Measurements from ENCODE around the gene DENND1B. TPM values are rescaled to one million over a fixed set of nuclear protein-coding genes. Genes with fewer than 3 reads are reported as not detected.
A peak's percentile ranks its signal among the peaks of the same experiment; 100 is the strongest.
"Not testable (repeated sequence)": the region's sequence is repeated elsewhere in the genome, so short reads cannot be mapped to it uniquely, and the experiment has no call there.

DENND1B gene
- total RNA-seq, 1 experiment from 2014 or later, result 12.7 TPM

- Histone ChIP-seq H3K27me3 (no peaks in the 10 kb centered on the region), H3K9me3 (peaks cover 4% of the 10 kb centered on the region; the same call in 1 of the 2 replicates), H3K36me3 (no peaks in the 10 kb centered on the region; the same call in 1 of the 2 replicates), H3K4me3 (no peak overlapping the region)
- DNase-seq, result no peak
Measured at GRCh38 chr1:197732187-197732586, 43.1 kb downstream of the DENND1B start.

DNA sequence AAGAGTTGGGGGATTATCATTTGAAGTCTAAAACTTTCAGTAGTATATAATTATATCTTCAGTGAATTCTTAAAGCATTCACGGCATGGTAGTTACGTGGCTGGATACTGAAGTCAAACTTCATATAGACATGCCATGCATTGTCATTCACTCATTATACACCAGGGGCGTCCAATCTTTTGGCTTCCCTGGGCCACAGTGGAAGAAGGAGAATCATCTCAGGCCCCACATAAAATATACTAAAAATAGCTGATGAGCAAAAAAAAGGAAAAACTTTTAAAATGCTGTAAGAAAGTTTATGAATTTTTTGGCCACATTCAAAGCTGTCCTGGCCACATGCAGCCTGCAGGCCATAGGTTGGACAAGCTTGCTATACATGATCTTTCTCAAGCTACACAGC, 43.8 kb downstream of the DENND1B start:
- Histone ChIP-seq H3K27me3 (no peaks in the 10 kb centered on the region), H3K9me3 (peaks cover 4% of the 10 kb centered on the region), H3K36me3 (no peaks in the 10 kb centered on the region; the same call in 1 of the 2 replicates), H3K4me3 (no peak overlapping the region)
- no peak for DNase-seq

GRCh38 chr1:197725976-197726375, 49.3 kb downstream of the DENND1B start:
- Histone ChIP-seq H3K9me3 (peaks cover 30% of the 10 kb centered on the region), H3K4me3 (no peak overlapping the region), H3K27me3 (no peaks in the 10 kb centered on the region), H3K36me3 (0 out of 2 replicates have a peak, but pooled peaks cover 4% of the 10 kb centered on the region)
- no peak for DNase-seq

DNA sequence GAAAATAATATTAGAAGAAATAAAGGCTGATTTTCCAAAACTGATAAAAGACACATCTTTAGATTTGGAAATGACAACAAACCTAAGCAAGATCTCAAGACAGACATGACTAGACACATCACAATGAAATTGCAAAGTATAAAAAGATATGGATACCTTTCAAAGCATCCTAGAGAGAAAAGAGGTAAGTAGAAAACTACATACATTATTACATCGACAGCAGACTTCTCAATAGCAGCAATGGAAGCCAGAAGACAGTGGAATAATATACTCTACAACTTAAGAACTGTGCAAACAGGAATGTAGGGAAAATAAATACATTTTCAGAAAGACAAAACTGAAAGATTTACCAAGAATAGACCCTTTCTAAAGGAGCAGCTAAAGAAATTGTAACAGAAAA, 50.2 kb downstream of the DENND1B start:
- peaks cover 30% of the 10 kb centered on the region for H3K9me3 ChIP-seq
- H3K36me3 ChIP-seq, result 0 out of 2 replicates have a peak, but pooled peaks cover 4% of the 10 kb centered on the region
- no peak overlapping the region for H3K4me3 ChIP-seq
- no peaks in the 10 kb centered on the region for H3K27me3 ChIP-seq
- no peak for DNase-seq

DNA sequence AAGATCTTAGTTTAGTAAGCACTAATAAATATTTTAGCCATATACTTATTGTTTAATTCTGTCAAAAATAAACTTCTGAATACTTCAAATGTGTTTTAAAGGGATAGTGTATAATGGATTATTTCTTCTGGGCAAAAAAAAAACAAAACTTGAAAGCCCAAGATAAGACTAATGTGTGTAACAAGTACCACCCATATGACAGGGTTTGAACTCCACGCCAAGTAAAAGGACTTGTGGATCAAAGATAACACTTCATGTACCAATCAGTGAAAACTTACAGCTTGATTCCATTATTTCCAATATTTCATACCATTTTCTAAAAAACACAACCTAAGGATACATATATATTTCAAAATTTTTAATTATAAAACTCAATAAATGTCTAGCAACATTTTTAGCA, 59.5 kb downstream of the DENND1B start:
- no peaks in the 10 kb centered on the region for H3K36me3 ChIP-seq
- DNase-seq, result no peak
- no peaks in the 10 kb centered on the region for H3K27me3 ChIP-seq
- H3K4me3 ChIP-seq, result no peak overlapping the region
- no peaks in the 10 kb centered on the region for H3K9me3 ChIP-seq

DNA sequence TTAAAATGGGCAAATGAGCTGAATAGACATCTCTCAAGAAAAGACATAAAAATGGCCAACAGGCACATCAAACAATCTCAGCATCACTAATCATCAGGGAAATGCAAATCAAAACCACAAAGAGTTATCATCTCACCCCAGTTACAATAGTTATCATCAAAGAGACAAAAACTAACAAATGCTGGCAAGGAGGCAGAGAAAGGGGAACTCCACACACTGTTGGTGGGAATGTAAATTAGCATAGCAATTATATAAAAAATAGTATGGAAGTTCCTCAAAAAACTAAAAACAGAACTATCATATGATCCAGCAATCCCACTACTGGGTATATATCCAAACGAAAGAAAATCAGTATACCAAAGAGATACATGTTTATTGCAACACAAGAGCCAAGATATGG, 68.7 kb downstream of the DENND1B start:
- Histone ChIP-seq H3K27me3 (no peaks in the 10 kb centered on the region), H3K9me3 (no peaks in the 10 kb centered on the region), H3K4me3 (no peak overlapping the region), H3K36me3 (no peaks in the 10 kb centered on the region)
- DNase-seq, result no peak

GRCh38 chr1:197705941-197706340, 69.3 kb downstream of the DENND1B start:
- H3K4me3 ChIP-seq, result no peak overlapping the region
- no peak for DNase-seq
- no peaks in the 10 kb centered on the region for H3K36me3 ChIP-seq
- no peaks in the 10 kb centered on the region for H3K27me3 ChIP-seq
- no peaks in the 10 kb centered on the region for H3K9me3 ChIP-seq

DNA sequence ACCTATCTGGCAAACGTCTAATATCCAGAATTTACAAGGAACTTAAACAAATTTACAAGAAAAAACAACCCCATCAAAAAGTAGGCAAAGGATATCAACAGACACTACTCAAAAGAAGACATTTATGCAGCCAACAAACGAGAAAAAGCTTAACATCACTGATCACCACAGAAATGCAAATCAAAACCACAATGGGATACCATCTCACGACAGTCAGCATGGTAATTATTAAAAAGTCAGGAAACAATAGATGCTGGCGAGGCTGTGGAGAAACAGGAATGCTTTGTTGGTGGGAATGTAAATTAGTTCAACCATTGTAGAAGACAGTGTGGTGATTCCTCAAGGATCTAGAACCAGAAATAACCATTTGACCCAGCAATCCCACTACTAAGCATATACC, 74.6 kb downstream of the DENND1B start:
- not testable (repeated sequence) for DNase-seq

GRCh38 chr1:197696372-197696771, 78.9 kb downstream of the DENND1B start:
- H3K36me3 ChIP-seq, result no peaks in the 10 kb centered on the region
- DNase-seq, result no peak
- H3K27me3 ChIP-seq, result no peaks in the 10 kb centered on the region
- no peak overlapping the region for H3K4me3 ChIP-seq
- no peaks in the 10 kb centered on the region; the same call in none of the 2 replicates for H3K9me3 ChIP-seq

More for the DNA sequence above, 74.6 kb downstream of the DENND1B start:
- not testable (repeated sequence) for H3K36me3 ChIP-seq, H3K9me3 ChIP-seq, H3K27me3 ChIP-seq, H3K4me3 ChIP-seq

DNA sequence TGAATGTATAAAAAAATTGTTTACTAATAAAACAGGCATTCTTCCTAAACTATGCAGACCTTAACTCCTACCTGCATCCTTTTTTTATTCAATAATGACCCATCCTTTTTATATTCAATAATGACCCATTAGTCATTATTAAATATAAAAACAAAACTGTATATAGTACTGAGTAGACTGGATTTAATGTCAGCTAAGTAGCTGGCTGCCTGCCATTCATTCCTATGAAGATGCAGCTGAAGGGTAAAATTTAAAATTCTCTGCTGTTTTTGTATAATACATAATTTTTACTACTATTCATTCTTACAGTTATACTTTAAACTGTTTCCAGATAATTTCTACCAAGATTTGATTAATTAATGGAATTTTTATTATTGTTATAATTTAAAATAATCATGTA, 79.3 kb downstream of the DENND1B start:
- Histone ChIP-seq H3K9me3 (no peaks in the 10 kb centered on the region; the same call in none of the 2 replicates), H3K4me3 (no peak overlapping the region), H3K27me3 (no peaks in the 10 kb centered on the region), H3K36me3 (no peaks in the 10 kb centered on the region)
- peak; percentile 38 for DNase-seq

DNA sequence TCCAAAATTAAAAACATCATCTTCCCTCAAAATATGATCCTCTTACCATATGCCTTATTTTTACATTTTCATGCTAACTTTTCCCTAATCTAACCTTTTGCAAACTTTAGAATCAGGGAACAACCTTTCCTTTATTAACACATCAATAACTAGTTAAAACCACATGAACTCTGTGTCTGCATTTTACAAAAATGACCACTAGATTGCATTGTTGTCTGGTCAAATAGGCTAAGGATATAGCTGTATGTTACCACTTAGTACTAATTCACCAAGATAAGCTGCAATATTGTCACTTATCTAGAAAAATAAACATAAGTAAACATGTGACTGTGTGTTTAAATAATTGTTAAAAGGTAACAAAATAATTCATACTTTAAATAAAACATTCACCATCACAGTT, 82.3 kb downstream of the DENND1B start:
- Histone ChIP-seq H3K27me3 (no peaks in the 10 kb centered on the region), H3K9me3 (peaks cover 9% of the 10 kb centered on the region), H3K36me3 (no peaks in the 10 kb centered on the region), H3K4me3 (no peak overlapping the region)
- DNase-seq, result no peak

DNA sequence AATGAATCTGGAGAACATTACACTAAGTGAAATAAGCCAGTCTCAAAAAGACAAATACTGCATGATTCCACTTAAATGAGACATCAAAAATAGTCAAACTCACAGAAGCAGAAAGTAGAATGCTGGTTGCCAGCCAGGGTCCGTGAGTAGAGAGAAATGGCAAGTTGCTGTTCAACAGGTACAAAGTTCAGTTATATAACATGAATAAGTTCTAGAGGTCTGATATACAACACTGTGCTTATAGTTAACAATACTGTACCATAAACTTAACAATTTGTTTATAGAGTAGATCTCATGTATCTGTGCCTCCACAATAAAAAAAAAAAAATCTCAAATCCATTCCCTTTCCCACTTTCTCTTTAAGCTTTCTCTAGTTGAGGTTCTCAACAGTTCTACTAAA, 83.5 kb downstream of the DENND1B start:
- no peaks in the 10 kb centered on the region for H3K36me3 ChIP-seq
- no peaks in the 10 kb centered on the region for H3K27me3 ChIP-seq
- no peak for DNase-seq
- no peak overlapping the region for H3K4me3 ChIP-seq
- H3K9me3 ChIP-seq, result peaks cover 11% of the 10 kb centered on the region

DNA sequence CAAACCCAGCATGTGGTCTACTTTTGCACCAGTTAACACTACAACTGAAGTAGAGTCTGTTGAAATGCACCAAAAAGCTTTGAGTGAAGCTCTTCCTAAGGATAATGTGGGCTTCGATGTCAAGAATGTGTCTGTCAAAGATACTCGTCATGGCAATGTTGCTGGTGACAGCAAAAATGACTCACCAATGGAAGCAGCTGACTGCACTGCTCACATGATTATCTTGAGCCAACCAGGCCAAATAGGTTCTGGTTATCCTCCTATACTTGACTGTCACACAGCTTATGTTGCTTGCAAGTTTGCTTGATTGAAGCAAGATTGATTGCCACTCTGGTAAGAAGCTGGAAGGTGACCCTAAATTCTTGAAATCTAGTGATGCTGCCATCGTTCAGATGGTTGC, 85.2 kb downstream of the DENND1B start:
- Histone ChIP-seq H3K4me3 (no peak overlapping the region), H3K36me3 (no peaks in the 10 kb centered on the region), H3K9me3 (peaks cover 11% of the 10 kb centered on the region), H3K27me3 (no peaks in the 10 kb centered on the region)
- DNase-seq, result no peak

GRCh38 chr1:197688233-197688632, 87.0 kb downstream of the DENND1B start:
- no peak for DNase-seq
- peaks cover 11% of the 10 kb centered on the region for H3K9me3 ChIP-seq
- H3K4me3 ChIP-seq, result no peak overlapping the region
- H3K27me3 ChIP-seq, result no peaks in the 10 kb centered on the region
- H3K36me3 ChIP-seq, result no peaks in the 10 kb centered on the region

DNA sequence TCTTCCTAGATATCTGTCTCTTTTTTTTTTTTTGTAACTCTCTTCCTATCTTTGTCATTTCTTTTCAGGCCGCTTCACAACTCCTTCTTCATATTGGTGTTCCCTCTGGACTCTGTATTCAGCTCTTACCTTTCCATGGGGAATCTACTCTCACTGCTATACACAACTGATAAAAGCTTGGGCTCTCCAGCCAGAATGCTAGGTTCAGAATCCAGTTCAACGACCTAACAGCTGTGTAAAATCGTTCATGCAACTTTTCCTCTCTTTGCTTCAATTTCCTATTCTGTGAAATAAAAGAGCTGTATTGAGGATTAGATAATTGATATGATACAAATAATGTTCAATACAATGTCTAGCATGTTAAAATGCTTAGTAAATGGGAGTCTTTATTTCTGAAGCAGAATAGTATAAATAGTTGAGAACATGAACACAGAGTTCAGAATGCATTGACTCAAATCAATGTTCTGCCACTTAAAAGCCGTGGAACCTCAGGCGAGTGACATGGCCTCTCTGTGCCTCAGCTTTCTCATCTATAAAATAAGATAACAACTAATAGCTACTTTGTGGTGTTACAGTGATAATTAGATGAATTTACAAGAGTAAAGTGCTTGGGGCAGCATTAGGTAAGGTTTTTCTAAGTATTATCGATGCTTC, 88.5 kb downstream of the DENND1B start:
- DNase-seq, result no peak
- no peaks in the 10 kb centered on the region for H3K27me3 ChIP-seq
- H3K36me3 ChIP-seq, result no peaks in the 10 kb centered on the region
- H3K9me3 ChIP-seq, result peaks cover 11% of the 10 kb centered on the region
- no peak overlapping the region for H3K4me3 ChIP-seq

DNA sequence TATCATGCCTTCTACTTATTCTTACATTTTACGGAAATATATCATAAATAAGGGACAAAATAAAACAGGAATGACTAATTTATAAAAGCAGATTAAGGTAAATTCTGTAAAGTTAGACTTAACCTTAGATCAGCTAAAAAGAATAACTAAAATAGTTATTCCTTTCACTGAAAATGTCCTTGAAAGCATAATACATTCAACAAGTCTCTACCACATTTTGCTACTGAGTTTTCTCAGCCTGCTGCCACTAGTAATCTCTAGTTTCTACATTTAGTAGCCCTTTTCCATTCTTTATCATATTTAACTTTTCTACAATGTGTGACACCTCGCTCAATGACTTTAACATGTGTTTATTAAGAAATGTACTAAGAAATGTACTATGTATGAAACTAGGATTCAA, 89.0 kb downstream of the DENND1B start:
- peaks cover 11% of the 10 kb centered on the region for H3K9me3 ChIP-seq

GRCh38 chr1:197685785-197686184, 89.5 kb downstream of the DENND1B start:
- no peak for DNase-seq
- no peaks in the 10 kb centered on the region for H3K36me3 ChIP-seq
- H3K4me3 ChIP-seq, result no peak overlapping the region
- H3K27me3 ChIP-seq, result no peaks in the 10 kb centered on the region
- H3K9me3 ChIP-seq, result peaks cover 11% of the 10 kb centered on the region

More for the DNA sequence above, 89.0 kb downstream of the DENND1B start:
- Histone ChIP-seq H3K36me3 (no peaks in the 10 kb centered on the region), H3K4me3 (no peak overlapping the region), H3K27me3 (no peaks in the 10 kb centered on the region)
- DNase-seq, result no peak

GRCh38 chr1:197683895-197684553, 91.3 kb downstream of the DENND1B start:
- no peak for DNase-seq
- Histone ChIP-seq H3K36me3 (no peaks in the 10 kb centered on the region), H3K9me3 (peaks cover 11% of the 10 kb centered on the region), H3K4me3 (no peak overlapping the region), H3K27me3 (no peaks in the 10 kb centered on the region)
